Astrocyte of the cerebellum (primary cell): Measurements from ENCODE around the gene FAM32A.

Experiments used
- DNase-seq: peaks from one replicate; pipeline ENCODE4 v3.0.0-alpha.2; 2011; ENCODE audit warnings: low read depth
- H3K4me3 ChIP-seq: 2 replicates; pipeline ENCODE4 v1.5.1; 2011; ENCODE audit warnings: mild to moderate bottlenecking, low read depth, low read length, moderate library complexity
- CTCF ChIP-seq: IDR thresholded peaks from 2 replicates; pipeline ENCODE4 v1.5.1; 2012; ENCODE audit warnings: low read length, low read depth, moderate library complexity, mild to moderate bottlenecking; ENCODE audit errors: missing control alignments
- in situ Hi-C: cut with HindIII; loops from 2 replicates; pipeline ENCODE4 v1.10.0; 2017; ENCODE audit warnings: low sequenced_read_pairs

FAM32A gene

GRCh38 chr19:16222806-16223205, 37.6 kb downstream of the FAM32A start:
- TF ChIP-seq CTCF: no peak
- no peak overlapping the region for H3K4me3 ChIP-seq
- no peak for DNase-seq
- in situ Hi-C loops: no loop called here

- no peak for DNase-seq
- in situ Hi-C loops: no loop called here
- no peak overlapping the region for H3K4me3 ChIP-seq
- no peak for TF ChIP-seq CTCF
Measured at GRCh38 chr19:16223746-16224145, 38.5 kb downstream of the FAM32A start.

- no peak for DNase-seq
- H3K4me3 ChIP-seq: no peak overlapping the region
- TF ChIP-seq CTCF: no peak
- in situ Hi-C loops: no loop called here
Measured at GRCh38 chr19:16224293-16225045, 39.3 kb downstream of the FAM32A start.

GRCh38 chr19:16225279-16226183, 40.3 kb downstream of the FAM32A start:
- in situ Hi-C loops: no loop called here
- no peak overlapping the region for H3K4me3 ChIP-seq
- TF ChIP-seq CTCF: no peak
- no peak for DNase-seq

GRCh38 chr19:16226184-16226591, 41.0 kb downstream of the FAM32A start:
- in situ Hi-C loops: no loop called here
- no peak for DNase-seq
- no peak for TF ChIP-seq CTCF
- H3K4me3 ChIP-seq: no peak overlapping the region

- TF ChIP-seq CTCF: no peak
- no peak for DNase-seq
- in situ Hi-C loops: no loop called here
- no peak overlapping the region for H3K4me3 ChIP-seq
Measured at GRCh38 chr19:16226878-16227836, 41.9 kb downstream of the FAM32A start.
